ENCODE data around the gene TP63.
"Not testable (repeated sequence)": the region's sequence is repeated elsewhere in the genome, so short reads cannot be mapped to it uniquely, and the experiment has no call there.

Gene TP63

GRCh38 chr3:189735913-189736312, 104.7 kb downstream of the TP63 start:
- H3K27me3 ChIP-seq (ENCODE audit: control insufficient read depth in 5 of 5, insufficient read depth in 4 of 5, low read length in 5 of 5) = no peaks in the 10 kb centered on the region
- H3K27ac ChIP-seq (ENCODE audit: low read depth, low read length) = no peak overlapping the region
- H3K9me3 ChIP-seq (ENCODE audit: control insufficient read depth in 5 of 5, low read length in 5 of 5) = no peaks in the 10 kb centered on the region
- H3K9ac ChIP-seq (ENCODE audit: low read length in 5 of 5) = no peak overlapping the region
- no peaks in the 10 kb centered on the region for H3K36me3 ChIP-seq (ENCODE audit: control insufficient read depth in 5 of 5, insufficient read depth in 5 of 5, low read length in 5 of 5)
- H3K4me1 ChIP-seq (ENCODE audit: control insufficient read depth in 5 of 5, insufficient read depth in 5 of 5, low read length in 5 of 5) = no peaks in the 10 kb centered on the region
- H3K4me3 ChIP-seq (ENCODE audit: low read depth in 1 of 5, low read length in 5 of 5) = no peak overlapping the region

GRCh38 chr3:189737071-189737470, 105.9 kb downstream of the TP63 start:
- Histone ChIP-seq H3K27me3 (ENCODE audit: control insufficient read depth in 5 of 5, insufficient read depth in 4 of 5, low read length in 5 of 5) (no peaks in the 10 kb centered on the region), H3K4me1 (ENCODE audit: control insufficient read depth in 5 of 5, insufficient read depth in 5 of 5, low read length in 5 of 5) (no peaks in the 10 kb centered on the region), H3K27ac (ENCODE audit: low read depth, low read length) (no peak overlapping the region)

GRCh38 chr3:189737619-189738018, 106.4 kb downstream of the TP63 start:
- Histone ChIP-seq H3K36me3 (ENCODE audit: control insufficient read depth in 5 of 5, insufficient read depth in 5 of 5, low read length in 5 of 5) (no peaks in the 10 kb centered on the region), H3K27ac (ENCODE audit: low read depth, low read length) (no peak overlapping the region), H3K27me3 (ENCODE audit: control insufficient read depth in 5 of 5, insufficient read depth in 4 of 5, low read length in 5 of 5) (no peaks in the 10 kb centered on the region), H3K4me1 (ENCODE audit: control insufficient read depth in 5 of 5, insufficient read depth in 5 of 5, low read length in 5 of 5) (no peaks in the 10 kb centered on the region), H3K4me3 (ENCODE audit: low read depth in 1 of 5, low read length in 5 of 5) (no peak overlapping the region), H3K9ac (ENCODE audit: low read length in 5 of 5) (no peak overlapping the region), H3K9me3 (ENCODE audit: control insufficient read depth in 5 of 5, low read length in 5 of 5) (no peaks in the 10 kb centered on the region)

More at GRCh38 chr3:189737071-189737470, 105.9 kb downstream of the TP63 start:
- Histone ChIP-seq H3K9ac (ENCODE audit: low read length in 5 of 5) (no peak overlapping the region), H3K36me3 (ENCODE audit: control insufficient read depth in 5 of 5, insufficient read depth in 5 of 5, low read length in 5 of 5) (no peaks in the 10 kb centered on the region), H3K9me3 (ENCODE audit: control insufficient read depth in 5 of 5, low read length in 5 of 5) (no peaks in the 10 kb centered on the region), H3K4me3 (ENCODE audit: low read depth in 1 of 5, low read length in 5 of 5) (no peak overlapping the region)

- no peak overlapping the region for H3K27ac ChIP-seq (ENCODE audit: low read depth, low read length)
- no peaks in the 10 kb centered on the region for H3K36me3 ChIP-seq (ENCODE audit: control insufficient read depth in 5 of 5, insufficient read depth in 5 of 5, low read length in 5 of 5)
- peaks cover 0 to 9% (median 0%) of the 10 kb centered on the region in 5 donors for H3K9me3 ChIP-seq (ENCODE audit: control insufficient read depth in 5 of 5, low read length in 5 of 5)
- H3K27me3 ChIP-seq (ENCODE audit: control insufficient read depth in 5 of 5, insufficient read depth in 4 of 5, low read length in 5 of 5) = no peaks in the 10 kb centered on the region
- no peak overlapping the region for H3K9ac ChIP-seq (ENCODE audit: low read length in 5 of 5)
- H3K4me1 ChIP-seq (ENCODE audit: control insufficient read depth in 5 of 5, insufficient read depth in 5 of 5, low read length in 5 of 5) = no peaks in the 10 kb centered on the region
- no peak overlapping the region for H3K4me3 ChIP-seq (ENCODE audit: low read depth in 1 of 5, low read length in 5 of 5)
Measured at GRCh38 chr3:189739378-189739777, 108.2 kb downstream of the TP63 start.

- H3K4me3 ChIP-seq (ENCODE audit: low read depth in 1 of 5, low read length in 5 of 5) = no peak overlapping the region
- no peaks in the 10 kb centered on the region for H3K4me1 ChIP-seq (ENCODE audit: control insufficient read depth in 5 of 5, insufficient read depth in 5 of 5, low read length in 5 of 5)
- no peak overlapping the region for H3K27ac ChIP-seq (ENCODE audit: low read depth, low read length)
- peaks cover 0 to 14% (median 0%) of the 10 kb centered on the region in 5 donors for H3K9me3 ChIP-seq (ENCODE audit: control insufficient read depth in 5 of 5, low read length in 5 of 5)
- no peak overlapping the region for H3K9ac ChIP-seq (ENCODE audit: low read length in 5 of 5)
- no peaks in the 10 kb centered on the region for H3K36me3 ChIP-seq (ENCODE audit: control insufficient read depth in 5 of 5, insufficient read depth in 5 of 5, low read length in 5 of 5)
- no peaks in the 10 kb centered on the region for H3K27me3 ChIP-seq (ENCODE audit: control insufficient read depth in 5 of 5, insufficient read depth in 4 of 5, low read length in 5 of 5)
Measured at GRCh38 chr3:189740156-189740555, 109.0 kb downstream of the TP63 start.

- Histone ChIP-seq H3K36me3 (ENCODE audit: control insufficient read depth in 5 of 5, insufficient read depth in 5 of 5, low read length in 5 of 5) (no peaks in the 10 kb centered on the region), H3K9ac (ENCODE audit: low read length in 5 of 5) (no peak overlapping the region), H3K27ac (ENCODE audit: low read depth, low read length) (no peak overlapping the region), H3K4me1 (ENCODE audit: control insufficient read depth in 5 of 5, insufficient read depth in 5 of 5, low read length in 5 of 5) (no peaks in the 10 kb centered on the region), H3K9me3 (ENCODE audit: control insufficient read depth in 5 of 5, low read length in 5 of 5) (peaks cover 0 to 14% (median 0%) of the 10 kb centered on the region in 5 donors), H3K27me3 (ENCODE audit: control insufficient read depth in 5 of 5, insufficient read depth in 4 of 5, low read length in 5 of 5) (no peaks in the 10 kb centered on the region), H3K4me3 (ENCODE audit: low read depth in 1 of 5, low read length in 5 of 5) (no peak overlapping the region)
Measured at GRCh38 chr3:189744235-189744634, 113.0 kb downstream of the TP63 start.

- no peak overlapping the region for H3K9ac ChIP-seq (ENCODE audit: low read length in 5 of 5)
- H3K27me3 ChIP-seq (ENCODE audit: control insufficient read depth in 5 of 5, insufficient read depth in 4 of 5, low read length in 5 of 5) = no peaks in the 10 kb centered on the region
- H3K9me3 ChIP-seq (ENCODE audit: control insufficient read depth in 5 of 5, low read length in 5 of 5) = peaks cover 0 to 14% (median 0%) of the 10 kb centered on the region in 5 donors
- no peak overlapping the region for H3K27ac ChIP-seq (ENCODE audit: low read depth, low read length)
- no peak overlapping the region for H3K4me3 ChIP-seq (ENCODE audit: low read depth in 1 of 5, low read length in 5 of 5)
- no peaks in the 10 kb centered on the region for H3K4me1 ChIP-seq (ENCODE audit: control insufficient read depth in 5 of 5, insufficient read depth in 5 of 5, low read length in 5 of 5)
- no peaks in the 10 kb centered on the region for H3K36me3 ChIP-seq (ENCODE audit: control insufficient read depth in 5 of 5, insufficient read depth in 5 of 5, low read length in 5 of 5)
Measured at GRCh38 chr3:189745622-189746021, 114.4 kb downstream of the TP63 start.

GRCh38 chr3:189748046-189748445, 116.9 kb downstream of the TP63 start:
- Histone ChIP-seq H3K36me3 (ENCODE audit: control insufficient read depth in 5 of 5, insufficient read depth in 5 of 5, low read length in 5 of 5) (no peaks in the 10 kb centered on the region), H3K27me3 (ENCODE audit: control insufficient read depth in 5 of 5, insufficient read depth in 4 of 5, low read length in 5 of 5) (no peaks in the 10 kb centered on the region), H3K4me1 (ENCODE audit: control insufficient read depth in 5 of 5, insufficient read depth in 5 of 5, low read length in 5 of 5) (no peaks in the 10 kb centered on the region), H3K4me3 (ENCODE audit: low read depth in 1 of 5, low read length in 5 of 5) (no peak overlapping the region), H3K9me3 (ENCODE audit: control insufficient read depth in 5 of 5, low read length in 5 of 5) (peaks cover 0 to 14% (median 0%) of the 10 kb centered on the region in 5 donors), H3K27ac (ENCODE audit: low read depth, low read length) (no peak overlapping the region), H3K9ac (ENCODE audit: low read length in 5 of 5) (no peak overlapping the region)

- H3K4me3 ChIP-seq (ENCODE audit: low read depth in 1 of 5, low read length in 5 of 5); H3K27ac ChIP-seq (ENCODE audit: low read depth, low read length); H3K4me1 ChIP-seq (ENCODE audit: control insufficient read depth in 5 of 5, insufficient read depth in 5 of 5, low read length in 5 of 5); H3K9me3 ChIP-seq (ENCODE audit: control insufficient read depth in 5 of 5, low read length in 5 of 5); H3K36me3 ChIP-seq (ENCODE audit: control insufficient read depth in 5 of 5, insufficient read depth in 5 of 5, low read length in 5 of 5); H3K27me3 ChIP-seq (ENCODE audit: control insufficient read depth in 5 of 5, insufficient read depth in 4 of 5, low read length in 5 of 5); H3K9ac ChIP-seq (ENCODE audit: low read length in 5 of 5): not testable (repeated sequence)
Measured at GRCh38 chr3:189750972-189751371, 119.8 kb downstream of the TP63 start.

GRCh38 chr3:189754356-189754755, 123.2 kb downstream of the TP63 start:
- Histone ChIP-seq H3K27ac (ENCODE audit: low read depth, low read length) (no peak overlapping the region), H3K4me1 (ENCODE audit: control insufficient read depth in 5 of 5, insufficient read depth in 5 of 5, low read length in 5 of 5) (no peaks in the 10 kb centered on the region), H3K36me3 (ENCODE audit: control insufficient read depth in 5 of 5, insufficient read depth in 5 of 5, low read length in 5 of 5) (no peaks in the 10 kb centered on the region), H3K4me3 (ENCODE audit: low read depth in 1 of 5, low read length in 5 of 5) (no peak overlapping the region), H3K27me3 (ENCODE audit: control insufficient read depth in 5 of 5, insufficient read depth in 4 of 5, low read length in 5 of 5) (no peaks in the 10 kb centered on the region), H3K9me3 (ENCODE audit: control insufficient read depth in 5 of 5, low read length in 5 of 5) (no peaks in the 10 kb centered on the region), H3K9ac (ENCODE audit: low read length in 5 of 5) (no peak overlapping the region)

- H3K9ac ChIP-seq (ENCODE audit: low read length in 5 of 5) = no peak overlapping the region
- no peaks in the 10 kb centered on the region for H3K27me3 ChIP-seq (ENCODE audit: control insufficient read depth in 5 of 5, insufficient read depth in 4 of 5, low read length in 5 of 5)
- no peak overlapping the region for H3K27ac ChIP-seq (ENCODE audit: low read depth, low read length)
- no peaks in the 10 kb centered on the region for H3K4me1 ChIP-seq (ENCODE audit: control insufficient read depth in 5 of 5, insufficient read depth in 5 of 5, low read length in 5 of 5)
- no peaks in the 10 kb centered on the region for H3K36me3 ChIP-seq (ENCODE audit: control insufficient read depth in 5 of 5, insufficient read depth in 5 of 5, low read length in 5 of 5)
- no peak overlapping the region for H3K4me3 ChIP-seq (ENCODE audit: low read depth in 1 of 5, low read length in 5 of 5)
- no peaks in the 10 kb centered on the region for H3K9me3 ChIP-seq (ENCODE audit: control insufficient read depth in 5 of 5, low read length in 5 of 5)
Measured at GRCh38 chr3:189756582-189757078, 125.4 kb downstream of the TP63 start.
